GM12878 (cell line): Measurements from ENCODE around the gene TMEM40. TPM values are rescaled to one million over a fixed set of nuclear protein-coding genes. Genes with fewer than 3 reads are reported as not detected.

Experiments used
- ATAC-seq: fragments of 200-7000 bp; cut with Tn5 transposase; 3 replicates; pipeline ENCODE4 v1.9.1; 2020; ENCODE audit warnings: mild to moderate bottlenecking, moderate library complexity
- BruUV-seq: library from RNA; stranded (reverse); fragments of 400-500 nt; replicated peaks from 2 replicates; lab custom pipeline; 2021; lab: Mats Ljungman, UMichigan
- CTCF ChIA-PET: fragments of 300-600 bp; sonication (Branson Sonifier 250); formaldehyde crosslinking; extraction: SDS; loops from one replicate; lab custom pipeline; 2021; ENCODE audit warnings: inconsistent platforms; lab: Yijun Ruan, JAX
- POLR2A ChIA-PET: fragments of 350-600 bp; formaldehyde crosslinking; extraction: SDS; loops from one replicate; lab custom pipeline; 2021; ENCODE audit warnings: inconsistent platforms; lab: Charles Lee
- RAD21 ChIA-PET: fragments of 300-600 bp; sonication (Branson Sonifier 250); formaldehyde crosslinking; loops from one replicate; lab custom pipeline; 2023; ENCODE audit warnings: antibody characterized with exemption; ENCODE audit not compliant: unreplicated experiment; lab: Charles Lee
- SMC1A ChIA-PET: fragments of 300-600 bp; sonication (Branson Sonifier 250); formaldehyde crosslinking; loops from one replicate; lab custom pipeline; 2023; ENCODE audit not compliant: unreplicated experiment, uncharacterized antibody; lab: Charles Lee
- DNase-seq: peaks from one replicate; pipeline ENCODE4 v3.0.0-alpha.2; 2011; ENCODE audit warnings: low read depth, low spot score
- FAIRE-seq: peaks from 3 replicates; lab custom pipeline; 2011; peaks lifted over from hg19 to GRCh38; lab: Jason Lieb, UNC
- H2AFZ ChIP-seq: 2 replicates; pipeline ENCODE4 v1.6.0; 2011; ENCODE audit warnings: low read depth, low read length, control low read depth; ENCODE audit not compliant: control insufficient read depth
- H3K27ac ChIP-seq: 2 replicates; pipeline ENCODE4 v1.5.1; 2011; ENCODE audit warnings: control low read depth; ENCODE audit not compliant: control insufficient read depth, insufficient read depth
- H3K27me3 ChIP-seq, 2 experiments: replicated peaks in 1 of 2; 2 replicates each; pipeline versions ENCODE4 v1.6.0 to v1.6.1; 2011; ENCODE audit warnings: low read length in 1 of 2; ENCODE audit not compliant: control insufficient read depth in 2 of 2, insufficient read depth in 2 of 2
- H3K36me3 ChIP-seq, 2 experiments: 2 replicates each; pipeline ENCODE4 v1.5.1; 2011; ENCODE audit warnings: low read length in 1 of 2; ENCODE audit not compliant: control insufficient read depth in 2 of 2, insufficient read depth in 2 of 2
- H3K4me1 ChIP-seq: 2 replicates; pipeline ENCODE4 v1.6.1; 2011; ENCODE audit warnings: mild to moderate bottlenecking, low read length, moderate library complexity, mixed read lengths; ENCODE audit not compliant: control insufficient read depth, insufficient read depth
- H3K4me2 ChIP-seq: 2 replicates; pipeline ENCODE4 v1.6.0; 2011; ENCODE audit warnings: control low read depth; ENCODE audit not compliant: control insufficient read depth, insufficient read depth
- H3K4me3 ChIP-seq: fragments of 200-600 bp; sonication (generic); 2 replicates; pipeline ENCODE4 v1.5.1; 2016
- H3K79me2 ChIP-seq: 2 replicates; pipeline ENCODE4 v1.6.0; 2011; ENCODE audit warnings: low read length; ENCODE audit not compliant: control insufficient read depth, insufficient read depth
- H3K9ac ChIP-seq: 2 replicates; pipeline ENCODE4 v1.8.0; 2011; ENCODE audit warnings: low read length, control low read depth, mixed read lengths; ENCODE audit not compliant: control insufficient read depth, insufficient read depth
- H3K9me3 ChIP-seq: replicated peaks from 3 replicates; pipeline ENCODE4 v1.5.1; 2011; ENCODE audit warnings: mild to moderate bottlenecking, low read length; ENCODE audit not compliant: control insufficient read depth, insufficient read depth
- H4K20me1 ChIP-seq: 2 replicates; pipeline ENCODE4 v1.6.0; 2011; ENCODE audit not compliant: control insufficient read depth, insufficient read depth
- ATF7 ChIP-seq: fragments of 450-650 bp; IDR thresholded peaks from 2 replicates; pipeline ENCODE4 v1.6.1; 2016; ENCODE audit warnings: low read depth, mild to moderate bottlenecking
- CREB1 ChIP-seq: IDR thresholded peaks from 2 replicates; pipeline ENCODE4 v1.6.1; 2012; ENCODE audit warnings: low read depth, mild to moderate bottlenecking, inconsistent platforms
- EGR1 ChIP-seq, 2 experiments: IDR thresholded peaks; 1 replicate in 1 of 2; 2 replicates in 1 of 2; pipeline ENCODE4 v1.6.1; 2011 to 2012; ENCODE audit warnings: low read depth in 2 of 2, low read length in 2 of 2, borderline replicate concordance in 1 of 2, mild to moderate bottlenecking in 1 of 2, moderate library complexity in 1 of 2
- HDAC2 ChIP-seq: fragments of 200-600 bp; sonication (generic); IDR thresholded peaks from 2 replicates; pipeline ENCODE4 v1.6.1; 2017
- JUNB ChIP-seq: IDR thresholded peaks from 2 replicates; pipeline ENCODE4 v1.6.1; 2016; ENCODE audit warnings: antibody characterized with exemption, mild to moderate bottlenecking
- MTA2 ChIP-seq: fragments of 450-650 bp; IDR thresholded peaks from 2 replicates; pipeline ENCODE4 v1.6.1; 2016; ENCODE audit warnings: low read depth, mild to moderate bottlenecking, moderate library complexity
- NR2C1 ChIP-seq: fragments of 450-650 bp; IDR thresholded peaks from 2 replicates; pipeline ENCODE4 v1.6.1; 2017; ENCODE audit warnings: antibody characterized with exemption, mild to moderate bottlenecking, moderate library complexity
- RELA ChIP-seq: fragments of 450-650 bp; IDR thresholded peaks from 2 replicates; pipeline ENCODE4 v1.8.0; 2014; ENCODE audit warnings: borderline replicate concordance; ENCODE audit not compliant: partially characterized antibody
- SRF ChIP-seq, 2 experiments: IDR thresholded peaks; 2 replicates each; pipeline ENCODE4 v1.6.1; 2011; ENCODE audit warnings: low read depth in 2 of 2, low read length in 2 of 2, mild to moderate bottlenecking in 1 of 2, moderate library complexity in 1 of 2
- ZNF592 ChIP-seq: fragments of 450-650 bp; IDR thresholded peaks from 2 replicates; pipeline ENCODE4 v1.6.1; 2017; ENCODE audit warnings: mild to moderate bottlenecking, moderate library complexity
- WGBS: methylation state at CpG from one replicate; pipeline ENCODE4 v1.1.6; 2016; ENCODE audit warnings: low lambda C conversion rate; ENCODE audit not compliant: insufficient replicate concordance, insufficient coverage; ENCODE audit errors: missing lambda C conversion rate; 5-methylcytosine and 5-hydroxymethylcytosine counted together
- in situ Hi-C: fragments of 300-500 bp; cut with MboI; formaldehyde crosslinking; loops from 9 replicates; pipeline ENCODE4 v1.14.3; 2018; ENCODE audit warnings: mixed read lengths
- intact Hi-C: fragments of 100-400 bp; cut with micrococcal nuclease; formaldehyde crosslinking; loops from one replicate; pipeline ENCODE4 v1.14.2; 2022; ENCODE audit not compliant: unreplicated experiment
- polyA plus RNA-seq, 11 experiments: library from polyadenylated mRNA; depleted of rRNA in 4 of 11; unstranded in 6 of 11; stranded (reverse) in 5 of 11; fragments of >200 nt; fragmentation: Nextera tagmentation in 4 of 11; fragmentation: Illumina TruSeq in 1 of 11; extraction: Ambion mirVana in 4 of 11; extraction: Trizol in 1 of 11; gene quantifications; 1 replicate in 1 of 11; 2 replicates in 10 of 11; pipeline versions ENCODE4 v1.2.1 to v1.2.3, GENCODE V29; 2011 to 2016; ENCODE audit warnings: inconsistent platforms in 2 of 11, missing spikeins in 2 of 11, low read depth in 1 of 11
- total RNA-seq, 4 experiments: library from RNA; depleted of rRNA in 3 of 4; stranded (reverse); fragments of >200 nt in 3 of 4; fragmentation: Illumina TruSeq in 1 of 4; extraction: Trizol in 1 of 4; gene quantifications; 2 replicates each; pipeline versions ENCODE4 v1.2.1 to v1.2.3, GENCODE V29; 2013 to 2021
- TF ChIP-seq, protein P1 (sequence below): fragments of 450-650 bp; formaldehyde crosslinking; IDR thresholded peaks from 2 replicates; pipeline ENCODE4 v1.5.0; 2022; ENCODE audit warnings: mild to moderate bottlenecking, missing genetic modification characterization

Gene TMEM40
- total and polyA plus RNA-seq, 10 of the 15 experiments (the other 5 are each of a cell fraction or from before 2014, with no cell fraction given), result 0.10 to 0.46 (median 0.27) TPM; not detected in 3

DNA sequence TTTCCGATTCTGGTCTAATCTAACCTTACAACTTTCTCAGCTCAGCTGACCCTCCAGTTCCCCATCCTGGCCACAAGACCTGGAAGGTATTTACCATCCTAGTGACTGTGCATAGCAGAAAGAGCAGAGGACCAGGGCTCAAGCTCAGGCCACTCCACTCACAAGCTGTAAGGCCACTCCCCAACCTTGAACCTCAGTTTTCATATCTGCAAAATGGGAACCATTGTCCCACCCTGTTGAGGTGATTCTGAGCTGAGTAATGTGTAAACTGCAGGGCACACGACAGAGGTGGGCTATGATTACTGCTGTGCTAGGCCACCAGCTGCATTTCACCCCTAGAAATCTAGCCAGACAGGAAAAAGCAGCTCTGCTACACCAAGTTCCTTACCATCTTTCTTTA is 21.7 kb downstream of the TMEM40 start:
- ATAC-seq (no peak; the same call in 2 of the 3 replicates), FAIRE-seq (no peak), DNase-seq (no peak)
- Histone ChIP-seq H3K4me2 (no peak overlapping the region), H3K9me3 (no peaks in the 10 kb centered on the region), H2AFZ (no peak overlapping the region), H3K27ac (no peak overlapping the region), H3K79me2 (no peaks in the 10 kb centered on the region), H3K4me3 (no peak overlapping the region), H3K27me3 (no peaks in the 10 kb centered on the region), H3K4me1 (peaks cover 4% of the 10 kb centered on the region; the same call in 1 of the 2 replicates), H3K36me3 (no peaks in the 10 kb centered on the region), H3K9ac (no peak overlapping the region), H4K20me1 (no peaks in the 10 kb centered on the region)
- BruUV-seq, result no TSS peak
- RAD21 ChIA-PET, result no interaction called here
- TF ChIP-seq MTA2, result no peak
- TF ChIP-seq EGR1 (IDR thresholded peaks at IDR 0.05; ENCODE audit: borderline replicate concordance in 1 of 2, low read depth in 2 of 2, low read length in 2 of 2), result no peak
- TF ChIP-seq JUNB, result no peak
- TF ChIP-seq SRF (IDR thresholded peaks at IDR 0.05; ENCODE audit: low read depth in 2 of 2, low read length in 2 of 2), result no peak
- no peak for TF ChIP-seq CREB1
- TF ChIP-seq ATF7, result no peak
- TF ChIP-seq RELA, result no peak
- no peak for TF ChIP-seq NR2C1
- TF ChIP-seq ZNF592, result no peak
- TF ChIP-seq, protein P1, sequence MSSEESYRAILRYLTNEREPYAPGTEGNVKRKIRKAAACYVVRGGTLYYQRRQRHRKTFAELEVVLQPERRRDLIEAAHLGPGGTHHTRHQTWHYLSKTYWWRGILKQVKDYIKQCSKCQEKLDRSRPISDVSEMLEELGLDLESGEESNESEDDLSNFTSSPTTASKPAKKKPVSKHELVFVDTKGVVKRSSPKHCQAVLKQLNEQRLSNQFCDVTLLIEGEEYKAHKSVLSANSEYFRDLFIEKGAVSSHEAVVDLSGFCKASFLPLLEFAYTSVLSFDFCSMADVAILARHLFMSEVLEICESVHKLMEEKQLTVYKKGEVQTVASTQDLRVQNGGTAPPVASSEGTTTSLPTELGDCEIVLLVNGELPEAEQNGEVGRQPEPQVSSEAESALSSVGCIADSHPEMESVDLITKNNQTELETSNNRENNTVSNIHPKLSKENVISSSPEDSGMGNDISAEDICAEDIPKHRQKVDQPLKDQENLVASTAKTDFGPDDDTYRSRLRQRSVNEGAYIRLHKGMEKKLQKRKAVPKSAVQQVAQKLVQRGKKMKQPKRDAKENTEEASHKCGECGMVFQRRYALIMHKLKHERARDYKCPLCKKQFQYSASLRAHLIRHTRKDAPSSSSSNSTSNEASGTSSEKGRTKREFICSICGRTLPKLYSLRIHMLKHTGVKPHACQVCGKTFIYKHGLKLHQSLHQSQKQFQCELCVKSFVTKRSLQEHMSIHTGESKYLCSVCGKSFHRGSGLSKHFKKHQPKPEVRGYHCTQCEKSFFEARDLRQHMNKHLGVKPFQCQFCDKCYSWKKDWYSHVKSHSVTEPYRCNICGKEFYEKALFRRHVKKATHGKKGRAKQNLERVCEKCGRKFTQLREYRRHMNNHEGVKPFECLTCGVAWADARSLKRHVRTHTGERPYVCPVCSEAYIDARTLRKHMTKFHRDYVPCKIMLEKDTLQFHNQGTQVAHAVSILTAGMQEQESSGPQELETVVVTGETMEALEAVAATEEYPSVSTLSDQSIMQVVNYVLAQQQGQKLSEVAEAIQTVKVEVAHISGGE (CRISPR knock-in tag), result no peak
- no peak for TF ChIP-seq HDAC2
- CTCF ChIA-PET, result interaction anchor here (0.9 kb wide), 1 partner anchor 105 kb away, joined by 3 read pairs; no protein-coding TSS in a partner anchor
- WGBS, result 42% methylated on average over 2 of the region's 2 CpGs
- intact Hi-C loops (no loop called here), in situ Hi-C loops (no loop called here)
- POLR2A ChIA-PET, result no interaction called here
- SMC1A ChIA-PET, result interaction anchor here (0.8 kb wide), 1 partner anchor 9 kb away, joined by 4 read pairs; no protein-coding TSS in a partner anchor
